Esophagus muscularis mucosa (tissue), 4 donors: ENCODE results near the gene PPP1R37.
A peak's percentile ranks its signal among the peaks of the same experiment; 100 is the strongest.

ENCODE experiments used
- EP300 ChIP-seq: sonication (generic); formaldehyde crosslinking; IDR thresholded peaks from one replicate; pipeline ENCODE4 v1.6.1; 2017; ENCODE audit warnings: antibody characterized with exemption
- POLR2A ChIP-seq: fragments of 450-650 bp; IDR thresholded peaks from one replicate; pipeline ENCODE4 v1.6.1; 2017; ENCODE audit warnings: antibody characterized with exemption, moderate library complexity, mild to moderate bottlenecking, low read depth
- POLR2AphosphoS5 ChIP-seq, 2 donors: sonication (generic); formaldehyde crosslinking; IDR thresholded peaks; one replicate each; pipeline ENCODE4 v1.6.1; 2017; ENCODE audit warnings: antibody characterized with exemption in 2 of 2
- TF ChIP-seq, protein P1 (sequence below), 3 experiments: fragments of 200-600 bp in 2 of 3; fragments of 450-650 bp in 1 of 3; sonication (generic) in 2 of 3; IDR thresholded peaks; one replicate each; pipeline ENCODE4 v1.5.1; 2017 to 2019; ENCODE audit warnings: antibody characterized with exemption in 3 of 3, mild to moderate bottlenecking in 2 of 3, moderate library complexity in 1 of 3

GRCh38 chr19:45091031-45091923 lies 1.7 kb upstream of the PPP1R37 start:
- no peak for TF ChIP-seq POLR2A
- TF ChIP-seq, protein P1, sequence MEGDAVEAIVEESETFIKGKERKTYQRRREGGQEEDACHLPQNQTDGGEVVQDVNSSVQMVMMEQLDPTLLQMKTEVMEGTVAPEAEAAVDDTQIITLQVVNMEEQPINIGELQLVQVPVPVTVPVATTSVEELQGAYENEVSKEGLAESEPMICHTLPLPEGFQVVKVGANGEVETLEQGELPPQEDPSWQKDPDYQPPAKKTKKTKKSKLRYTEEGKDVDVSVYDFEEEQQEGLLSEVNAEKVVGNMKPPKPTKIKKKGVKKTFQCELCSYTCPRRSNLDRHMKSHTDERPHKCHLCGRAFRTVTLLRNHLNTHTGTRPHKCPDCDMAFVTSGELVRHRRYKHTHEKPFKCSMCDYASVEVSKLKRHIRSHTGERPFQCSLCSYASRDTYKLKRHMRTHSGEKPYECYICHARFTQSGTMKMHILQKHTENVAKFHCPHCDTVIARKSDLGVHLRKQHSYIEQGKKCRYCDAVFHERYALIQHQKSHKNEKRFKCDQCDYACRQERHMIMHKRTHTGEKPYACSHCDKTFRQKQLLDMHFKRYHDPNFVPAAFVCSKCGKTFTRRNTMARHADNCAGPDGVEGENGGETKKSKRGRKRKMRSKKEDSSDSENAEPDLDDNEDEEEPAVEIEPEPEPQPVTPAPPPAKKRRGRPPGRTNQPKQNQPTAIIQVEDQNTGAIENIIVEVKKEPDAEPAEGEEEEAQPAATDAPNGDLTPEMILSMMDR (IDR thresholded peaks at IDR 0.05), result peak in 1 of 3 experiments; percentile 6
- TF ChIP-seq EP300, result no peak
- peak; percentile 84 to 94 for TF ChIP-seq POLR2AphosphoS5 (IDR thresholded peaks at IDR 0.05)
